Head of caudate nucleus (tissue), 42 donors: ENCODE results near the gene BBLN.
A peak's percentile ranks its signal among the peaks of the same experiment; 100 is the strongest.
"Not testable (repeated sequence)": the region's sequence is repeated elsewhere in the genome, so short reads cannot be mapped to it uniquely, and the experiment has no call there.

ENCODE experiments used
- DNase-seq, 42 donors: peaks; one replicate each; pipeline versions ENCODE4 v3.0.0 to v3.0.0-alpha.2; 2020 to 2021; ENCODE audit warnings: mixed read lengths in 7 of 42
- intact Hi-C: fragments of 100-400 bp; cut with DNase I; formaldehyde crosslinking; loops from one replicate; pipeline ENCODE4 v1.15.0; 2022

BBLN gene

GRCh38 chr9:128159784-128160602, at the start of gene BBLN:
Gene BBLN, plus strand, starts transcription at chr9:128160265. Its CDS starts 143 bp downstream, at chr9:128160408.
- intact Hi-C loops = no loop called here
- peak; percentile 76 to 98 (median 94) for DNase-seq

- intact Hi-C loops = loop anchor here (10.0 kb wide), 1 partner anchor 167 kb away; no protein-coding TSS in a partner anchor
- not testable (repeated sequence) for DNase-seq
Observed at GRCh38 chr9:128111726-128112125, 48.3 kb upstream of the BBLN start.

- intact Hi-C loops = loop anchor here (10.0 kb wide), 1 partner anchor 169 kb away; no protein-coding TSS in a partner anchor
- DNase-seq = peak in 1 of 42 donors; percentile 12
Observed at GRCh38 chr9:128113526-128114325, 46.3 kb upstream of the BBLN start.

- intact Hi-C loops = loop anchor here (10.0 kb wide), 1 partner anchor 170 kb away; no protein-coding TSS in a partner anchor
- DNase-seq = peak in 3 of 42 donors; percentile 1 to 14 (median 3)
Observed at GRCh38 chr9:128114326-128115186, 45.5 kb upstream of the BBLN start.

- intact Hi-C loops = loop anchor here (10.0 kb wide), 1 partner anchor 171 kb away; no protein-coding TSS in a partner anchor
Observed at GRCh38 chr9:128115187-128116103, 44.6 kb upstream of the BBLN start.

GRCh38 chr9:128116104-128117083, 43.7 kb upstream of the BBLN start:
- peak in 3 of 42 donors; percentile 4 to 15 (median 5) for DNase-seq
- intact Hi-C loops = loop anchor here (10.0 kb wide), 1 partner anchor 172 kb away; no protein-coding TSS in a partner anchor

More at GRCh38 chr9:128115187-128116103, 44.6 kb upstream of the BBLN start:
- DNase-seq = peak in 4 of 42 donors; percentile 0 to 16 (median 4)

GRCh38 chr9:128117613-128118471, 42.2 kb upstream of the BBLN start:
- DNase-seq = peak; percentile 77 to 100 (median 95)
- intact Hi-C loops = loop anchor here (10.0 kb wide), 1 partner anchor 173 kb away; no protein-coding TSS in a partner anchor

GRCh38 chr9:128118472-128118857, 41.6 kb upstream of the BBLN start:
- intact Hi-C loops = loop anchor here (10.0 kb wide), 1 partner anchor 174 kb away; no protein-coding TSS in a partner anchor
- DNase-seq = peak in 3 of 42 donors; percentile 0 to 4 (median 1)

- DNase-seq = peak in 4 of 42 donors; percentile 1 to 7 (median 4)
- intact Hi-C loops = loop anchor here (10.0 kb wide), 1 partner anchor 174 kb away; no protein-coding TSS in a partner anchor
Observed at GRCh38 chr9:128118971-128119665, 40.9 kb upstream of the BBLN start.

GRCh38 chr9:128120061-128120740, 39.9 kb upstream of the BBLN start:
- intact Hi-C loops = no loop called here

GRCh38 chr9:128120741-128121465, 39.2 kb upstream of the BBLN start:
- DNase-seq = no peak
- intact Hi-C loops = no loop called here

More at GRCh38 chr9:128120061-128120740, 39.9 kb upstream of the BBLN start:
- peak in 1 of 42 donors; percentile 5 for DNase-seq

- no peak for DNase-seq
- intact Hi-C loops = no loop called here
Observed at GRCh38 chr9:128121466-128121810, 38.6 kb upstream of the BBLN start.
